Loucy (cell line): ENCODE results near the gene FKBP7.

Source experiments
- H2AFZ ChIP-seq: fragments of 200-600 bp; sonication (generic); 2 replicates; pipeline ENCODE4 v1.6.0; 2016; ENCODE audit warnings: antibody characterized with exemption, mild to moderate bottlenecking, low read length, moderate library complexity
- H3F3A ChIP-seq: fragments of 200-600 bp; 2 replicates; pipeline ENCODE4 v1.6.0; 2016; ENCODE audit warnings: antibody characterized with exemption, low read depth, mild to moderate bottlenecking
- H3K27me3 ChIP-seq: fragments of 200-600 bp; sonication (generic); 2 replicates; pipeline ENCODE4 v1.6.1; 2014; ENCODE audit warnings: low read length, mild to moderate bottlenecking; ENCODE audit not compliant: insufficient read depth, poor library complexity, severe bottlenecking
- H3K36me3 ChIP-seq: fragments of 200-600 bp; sonication (generic); 2 replicates; pipeline ENCODE4 v1.6.1; 2016; ENCODE audit warnings: low read length; ENCODE audit not compliant: insufficient read depth
- H3K4me1 ChIP-seq: fragments of 200-600 bp; sonication (generic); 2 replicates; pipeline ENCODE4 v1.5.1; 2014; ENCODE audit warnings: low read length, mild to moderate bottlenecking; ENCODE audit not compliant: insufficient read depth, poor library complexity, severe bottlenecking
- H3K4me2 ChIP-seq: fragments of 200-600 bp; sonication (generic); 2 replicates; pipeline ENCODE4 v1.6.0; 2014; ENCODE audit warnings: antibody characterized with exemption, low read length, low read depth, mild to moderate bottlenecking; ENCODE audit not compliant: poor library complexity, severe bottlenecking
- H3K4me3 ChIP-seq: fragments of 200-600 bp; sonication (generic); 2 replicates; pipeline ENCODE4 v1.5.1; 2014; ENCODE audit warnings: low read length, mild to moderate bottlenecking, mixed read lengths; ENCODE audit not compliant: poor library complexity, severe bottlenecking
- H3K79me2 ChIP-seq: fragments of 200-600 bp; sonication (generic); 2 replicates; pipeline ENCODE4 v1.6.1; 2014; ENCODE audit warnings: low read length; ENCODE audit not compliant: insufficient read depth
- H3K9ac ChIP-seq: fragments of 200-600 bp; sonication (generic); 2 replicates; pipeline ENCODE4 v1.6.0; 2014; ENCODE audit warnings: mild to moderate bottlenecking, low read depth, low read length, moderate library complexity; ENCODE audit not compliant: poor library complexity, severe bottlenecking
- H3K9me2 ChIP-seq: fragments of 200-600 bp; sonication (generic); replicated peaks from 2 replicates; pipeline ENCODE4 v1.6.1; 2016; ENCODE audit warnings: low read depth, low read length, mixed read lengths
- H3K9me3 ChIP-seq: fragments of 200-600 bp; sonication (generic); 2 replicates; pipeline ENCODE4 v1.6.1; 2014; ENCODE audit warnings: mild to moderate bottlenecking, antibody characterized with exemption, low read length, low read depth; ENCODE audit not compliant: insufficient read depth
- H4K20me1 ChIP-seq: fragments of 200-600 bp; sonication (generic); 2 replicates; pipeline ENCODE4 v1.6.0; 2014; ENCODE audit warnings: antibody characterized with exemption, low read length, mild to moderate bottlenecking; ENCODE audit not compliant: insufficient read depth, poor library complexity, severe bottlenecking
- CTCF ChIP-seq: fragments of 200-600 bp; sonication (generic); conservative IDR thresholded peaks from 2 replicates; pipeline ENCODE4 v1.5.1; 2014; ENCODE audit warnings: mild to moderate bottlenecking, antibody characterized with exemption, low read length
- EZH2phosphoT487 ChIP-seq: fragments of 200-600 bp; IDR thresholded peaks from 2 replicates; pipeline ENCODE4 v1.6.1; 2018; ENCODE audit warnings: antibody characterized with exemption, mild to moderate bottlenecking, moderate library complexity, borderline replicate concordance

Gene FKBP7

GRCh38 chr2:178517496-178517895 lies 39.1 kb upstream of the FKBP7 start:
- TF ChIP-seq CTCF (no peak), EZH2phosphoT487 (no peak)
- H3K79me2 ChIP-seq, result no peaks in the 10 kb centered on the region
- no peaks in the 10 kb centered on the region for H3K9me2 ChIP-seq

GRCh38 chr2:178514664-178515063 lies 36.3 kb upstream of the FKBP7 start:
- no peaks in the 10 kb centered on the region for H4K20me1 ChIP-seq
- H2AFZ ChIP-seq, result no peak overlapping the region
- no peaks in the 10 kb centered on the region for H3K27me3 ChIP-seq
- peaks cover 10% of the 10 kb centered on the region; the same call in 1 of the 2 replicates for H3K36me3 ChIP-seq
- H3K4me3 ChIP-seq, result no peak overlapping the region
- no peaks in the 10 kb centered on the region for H3K79me2 ChIP-seq
- H3F3A ChIP-seq, result no peaks in the 10 kb centered on the region
- no peaks in the 10 kb centered on the region for H3K9me3 ChIP-seq
- no peak for TF ChIP-seq CTCF
- TF ChIP-seq EZH2phosphoT487, result no peak
- no peak overlapping the region for H3K9ac ChIP-seq
- H3K9me2 ChIP-seq, result no peaks in the 10 kb centered on the region
- peaks cover 6% of the 10 kb centered on the region for H3K4me1 ChIP-seq
- no peak overlapping the region for H3K4me2 ChIP-seq

More at GRCh38 chr2:178517496-178517895, 39.1 kb upstream of the FKBP7 start:
- H3K4me1 ChIP-seq, result peaks cover 6% of the 10 kb centered on the region
- no peak overlapping the region for H3K9ac ChIP-seq
- H3K4me3 ChIP-seq, result no peak overlapping the region
- no peak overlapping the region for H2AFZ ChIP-seq
- no peak overlapping the region for H3K4me2 ChIP-seq
- H3K36me3 ChIP-seq, result peaks cover 8% of the 10 kb centered on the region; the same call in 1 of the 2 replicates
- H3K27me3 ChIP-seq, result no peaks in the 10 kb centered on the region
- H3F3A ChIP-seq, result no peaks in the 10 kb centered on the region
- H3K9me3 ChIP-seq, result no peaks in the 10 kb centered on the region
- H4K20me1 ChIP-seq, result no peaks in the 10 kb centered on the region

GRCh38 chr2:178513876-178514275 lies 35.5 kb upstream of the FKBP7 start:
- Histone ChIP-seq H3K4me1 (peaks cover 6% of the 10 kb centered on the region), H3K4me3 (no peak overlapping the region), H3F3A (no peaks in the 10 kb centered on the region), H3K27me3 (no peaks in the 10 kb centered on the region), H3K9ac (no peak overlapping the region), H3K9me2 (no peaks in the 10 kb centered on the region), H3K4me2 (no peak overlapping the region), H3K36me3 (peaks cover 12% of the 10 kb centered on the region; the same call in 1 of the 2 replicates), H2AFZ (no peak overlapping the region), H4K20me1 (no peaks in the 10 kb centered on the region), H3K79me2 (no peaks in the 10 kb centered on the region), H3K9me3 (no peaks in the 10 kb centered on the region)
- TF ChIP-seq EZH2phosphoT487 (no peak), CTCF (no peak)
